A375 (cell line): ENCODE measurements around the gene CERS4. TPM values are rescaled to one million over a fixed set of nuclear protein-coding genes. Genes with fewer than 3 reads are reported as not detected.

ENCODE experiments used
- total RNA-seq: library from RNA; depleted of rRNA; stranded (reverse); fragments of >200 nt; shearing (Covaris generic); gene quantifications from 2 replicates; pipeline ENCODE4 v1.2.3, GENCODE V29; 2014; rRNA removed

CERS4 gene, protein sequence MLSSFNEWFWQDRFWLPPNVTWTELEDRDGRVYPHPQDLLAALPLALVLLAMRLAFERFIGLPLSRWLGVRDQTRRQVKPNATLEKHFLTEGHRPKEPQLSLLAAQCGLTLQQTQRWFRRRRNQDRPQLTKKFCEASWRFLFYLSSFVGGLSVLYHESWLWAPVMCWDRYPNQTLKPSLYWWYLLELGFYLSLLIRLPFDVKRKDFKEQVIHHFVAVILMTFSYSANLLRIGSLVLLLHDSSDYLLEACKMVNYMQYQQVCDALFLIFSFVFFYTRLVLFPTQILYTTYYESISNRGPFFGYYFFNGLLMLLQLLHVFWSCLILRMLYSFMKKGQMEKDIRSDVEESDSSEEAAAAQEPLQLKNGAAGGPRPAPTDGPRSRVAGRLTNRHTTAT
- 6.1 and 9.8 TPM in 2 replicates for total RNA-seq

DNA sequence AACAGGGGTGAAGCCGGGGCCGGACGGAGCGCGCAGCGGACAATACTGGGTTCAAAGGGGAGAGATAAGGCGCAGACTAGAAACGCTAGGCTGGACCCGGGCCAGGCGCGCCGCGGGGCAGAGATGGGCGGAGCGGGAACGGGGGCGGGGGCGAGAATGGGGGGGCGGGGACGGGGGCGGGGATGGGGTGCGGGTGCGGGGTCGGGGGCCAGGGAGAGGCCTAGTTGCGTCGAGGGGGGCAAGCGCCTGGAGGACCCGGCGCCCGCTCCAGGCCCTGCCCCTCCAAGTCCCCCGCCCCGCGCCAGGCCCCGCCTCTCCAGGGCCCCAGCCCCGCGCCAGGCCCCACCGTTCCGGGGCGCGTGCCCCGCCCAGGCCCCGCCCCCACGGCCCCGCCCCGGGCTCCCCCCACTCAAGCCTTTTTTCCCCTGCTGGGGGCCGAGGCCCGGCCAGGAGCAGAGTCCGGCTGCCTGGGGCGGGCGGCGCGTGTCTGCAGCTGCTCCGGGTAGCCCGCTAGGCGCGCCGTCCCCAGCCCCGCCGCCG, at the start of gene CERS4:
Gene CERS4 (plus strand): TSS at position 449 of the 540 bp plus-strand sequence. CDS start 41,707 bp downstream, outside the sequence.

DNA sequence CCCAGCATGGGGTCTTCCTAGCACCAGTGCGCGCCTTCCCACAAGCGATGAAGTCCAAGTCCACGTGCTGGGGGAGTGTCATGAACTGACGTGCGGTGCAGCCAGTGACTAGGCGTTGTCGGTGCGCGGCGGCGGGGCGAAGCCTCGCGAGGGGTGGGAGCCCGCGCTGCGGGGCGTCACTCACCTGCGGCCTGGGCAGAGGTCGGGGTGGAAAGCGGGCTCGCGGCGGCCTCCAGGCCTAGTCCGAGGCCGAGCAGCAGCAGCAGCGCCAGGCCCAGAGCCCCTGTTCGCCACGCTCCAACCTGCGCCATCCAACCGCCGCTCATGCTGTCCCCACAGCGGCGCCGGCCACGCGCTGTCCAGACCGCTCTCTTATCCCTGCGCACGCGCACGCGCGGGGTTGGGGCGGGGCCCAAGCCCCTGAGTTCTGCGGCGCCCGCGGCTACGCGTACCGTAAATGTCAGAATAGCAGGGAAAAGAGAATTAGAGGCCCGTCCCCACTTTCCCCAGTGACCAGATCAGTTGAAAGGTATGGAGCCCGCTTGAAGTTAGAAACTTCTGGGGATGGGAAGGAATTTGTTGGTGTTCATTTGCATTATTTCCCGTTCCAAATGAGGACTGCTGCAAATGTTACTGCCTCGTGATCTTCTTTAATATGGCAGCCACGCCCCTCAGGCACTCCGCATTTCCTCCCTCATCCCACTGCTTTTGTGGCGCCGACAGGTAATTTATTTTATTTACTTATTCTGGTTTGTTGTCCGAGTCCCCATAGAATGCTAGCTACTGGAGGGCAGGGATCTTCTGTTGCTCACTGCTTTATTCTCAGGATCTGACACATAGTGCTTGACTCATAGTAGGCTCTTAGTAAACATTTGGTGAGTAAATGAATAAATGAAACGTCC, 99.0 kb downstream of the CERS4 start, which contains the start of gene CD320:
Gene CD320 (minus strand): TSS at position 394 of the 902 bp plus-strand sequence. CDS start 68 bp downstream, at position 326.

Other genes with a start within 250 kb of the CERS4 start
- 48.0 and 51.5 TPM in 2 replicates for gene ELAVL1, start 203.7 kb upstream of the CERS4 start, total RNA-seq
- not detected in 2 replicates for gene CCL25, start 156.6 kb upstream of the CERS4 start, total RNA-seq
- not detected in 2 replicates for gene FBN3, start 59.8 kb upstream of the CERS4 start, total RNA-seq
- 67.5 and 83.8 TPM in 2 replicates for gene CD320, start 99.0 kb downstream of the CERS4 start, total RNA-seq
- 52.5 and 60.5 TPM in 2 replicates for gene NDUFA7, start 112.0 kb downstream of the CERS4 start, total RNA-seq
- 1,378 and 1,537 TPM in 2 replicates for gene RPS28, start 112.1 kb downstream of the CERS4 start, total RNA-seq
- gene KANK3, start 133.9 kb downstream of the CERS4 start, total RNA-seq: 0.27 and 0.34 TPM in 2 replicates
- gene ANGPTL4, start 154.8 kb downstream of the CERS4 start, total RNA-seq: 2.8 and 3.9 TPM in 2 replicates
- 25.3 and 28.4 TPM in 2 replicates for gene RAB11B, start 181.0 kb downstream of the CERS4 start, total RNA-seq
- 20.3 and 22.7 TPM in 2 replicates for gene MARCHF2, start 203.9 kb downstream of the CERS4 start, total RNA-seq
- gene HNRNPM, start 235.6 kb downstream of the CERS4 start, total RNA-seq: 145 and 173 TPM in 2 replicates